RWPE2 (cell line): Measurements from ENCODE around the gene CRADD.

Source experiments
- ATAC-seq: fragments of 200-7000 bp; cut with Tn5 transposase; 3 replicates; pipeline ENCODE4 v1.9.1; 2021; ENCODE audit warnings: low read depth
- DNase-seq: peaks from one replicate; pipeline ENCODE4 v3.0.0-alpha.2; 2020; ENCODE audit warnings: low spot score
- H3K27ac ChIP-seq: fragments of 450-650 bp; 2 replicates; pipeline ENCODE4 v1.5.1; 2017; ENCODE audit warnings: mild to moderate bottlenecking; ENCODE audit not compliant: poor library complexity, severe bottlenecking
- H3K27me3 ChIP-seq: fragments of 250-450 bp; sonication (Bioruptor Pico); 2 replicates; pipeline ENCODE4 v1.5.1; 2021; ENCODE audit warnings: mild to moderate bottlenecking, moderate library complexity; ENCODE audit not compliant: insufficient read depth, poor library complexity, severe bottlenecking
- H3K36me3 ChIP-seq: fragments of 250-450 bp; sonication (Bioruptor Pico); 2 replicates; pipeline ENCODE4 v1.5.1; 2020; ENCODE audit warnings: low read depth, mild to moderate bottlenecking, moderate library complexity
- H3K4me1 ChIP-seq: fragments of 250-450 bp; sonication (Bioruptor Pico); 2 replicates; pipeline ENCODE4 v1.5.1; 2021; ENCODE audit warnings: mild to moderate bottlenecking, moderate library complexity; ENCODE audit not compliant: insufficient read depth, poor library complexity, severe bottlenecking
- H3K4me3 ChIP-seq: fragments of 250-450 bp; sonication (Bioruptor Pico); 2 replicates; pipeline ENCODE4 v1.5.1; 2021; ENCODE audit warnings: mild to moderate bottlenecking, moderate library complexity; ENCODE audit not compliant: severe bottlenecking
- H3K9me3 ChIP-seq: fragments of 250-450 bp; sonication (Bioruptor Pico); 2 replicates; pipeline ENCODE4 v1.5.1; 2021; ENCODE audit warnings: mild to moderate bottlenecking, moderate library complexity; ENCODE audit not compliant: severe bottlenecking
- CTCF ChIP-seq: fragments of 450-650 bp; IDR thresholded peaks from one replicate; pipeline ENCODE4 v1.5.1; 2017; ENCODE audit warnings: mild to moderate bottlenecking, moderate library complexity; ENCODE audit not compliant: poor library complexity, severe bottlenecking

Gene CRADD

GRCh38 chr12:93704122-93704521 is 26.9 kb downstream of the CRADD start:
- no peak for DNase-seq
- no peak for ATAC-seq
- Histone ChIP-seq H3K27ac (no peak overlapping the region), H3K36me3 (no peaks in the 10 kb centered on the region), H3K4me1 (peaks cover 22% of the 10 kb centered on the region), H3K4me3 (no peak overlapping the region), H3K27me3 (no peaks in the 10 kb centered on the region), H3K9me3 (no peaks in the 10 kb centered on the region)
- TF ChIP-seq CTCF = no peak

- H3K4me3 ChIP-seq = no peak overlapping the region
- no peaks in the 10 kb centered on the region for H3K27me3 ChIP-seq
- ATAC-seq (no peak), DNase-seq (no peak)
- H3K4me1 ChIP-seq = peaks cover 21% of the 10 kb centered on the region
- no peaks in the 10 kb centered on the region for H3K36me3 ChIP-seq
- TF ChIP-seq CTCF = no peak
- peaks cover 1% of the 10 kb centered on the region for H3K9me3 ChIP-seq
- H3K27ac ChIP-seq = no peak overlapping the region
These were observed 27.4 kb downstream of the CRADD start for GRCh38 chr12:93704625-93705024.

GRCh38 chr12:93705237-93705636 is 28.1 kb downstream of the CRADD start:
- Histone ChIP-seq H3K4me1 (peaks cover 19% of the 10 kb centered on the region), H3K36me3 (no peaks in the 10 kb centered on the region), H3K9me3 (peaks cover 4% of the 10 kb centered on the region), H3K4me3 (no peak overlapping the region), H3K27ac (no peak overlapping the region), H3K27me3 (no peaks in the 10 kb centered on the region)
- DNase-seq (no peak), ATAC-seq (no peak)
- no peak for TF ChIP-seq CTCF

GRCh38 chr12:93706387-93706786 is 29.2 kb downstream of the CRADD start:
- H3K36me3 ChIP-seq = no peaks in the 10 kb centered on the region
- H3K9me3 ChIP-seq = peaks cover 4% of the 10 kb centered on the region
- no peak for ATAC-seq
- TF ChIP-seq CTCF = no peak
- peaks cover 12% of the 10 kb centered on the region for H3K4me1 ChIP-seq
- no peaks in the 10 kb centered on the region for H3K27me3 ChIP-seq
- H3K4me3 ChIP-seq = no peak overlapping the region
- H3K27ac ChIP-seq = no peak overlapping the region
- no peak for DNase-seq

GRCh38 chr12:93706824-93707223 is 29.6 kb downstream of the CRADD start:
- no peaks in the 10 kb centered on the region for H3K27me3 ChIP-seq
- peaks cover 8% of the 10 kb centered on the region for H3K4me1 ChIP-seq
- no peaks in the 10 kb centered on the region for H3K36me3 ChIP-seq
- ATAC-seq = no peak
- DNase-seq = no peak
- no peak for TF ChIP-seq CTCF
- no peak overlapping the region for H3K27ac ChIP-seq
- H3K4me3 ChIP-seq = no peak overlapping the region
- H3K9me3 ChIP-seq = peaks cover 4% of the 10 kb centered on the region
